HCT116 (cell line): ENCODE results near the gene RPL4. TPM values are rescaled to one million over a fixed set of nuclear protein-coding genes. Genes with fewer than 3 reads are reported as not detected.
A peak's percentile ranks its signal among the peaks of the same experiment; 100 is the strongest.

Experiments used
- ATAC-seq: fragments of 200-7000 bp; cut with Tn5 transposase; 2 replicates; pipeline ENCODE4 v1.9.1; 2020; ENCODE audit warnings: mild to moderate bottlenecking, moderate library complexity
- BruUV-seq: library from RNA; stranded (reverse); fragments of 400-500 nt; replicated peaks from 2 replicates; lab custom pipeline; 2021; lab: Mats Ljungman, UMichigan
- CTCF ChIA-PET: fragments of 300-600 bp; sonication (Branson Sonifier 250); formaldehyde crosslinking; loops from one replicate; lab custom pipeline; 2021; ENCODE audit warnings: antibody characterized with exemption; lab: Charles Lee
- POLR2A ChIA-PET: fragments of 300-600, 350-600 bp; sonication (Branson Sonifier 250); formaldehyde crosslinking; loops from one replicate; lab custom pipeline; 2021; ENCODE audit warnings: antibody characterized with exemption; lab: Charles Lee
- RAD21 ChIA-PET, 2 experiments: fragments of 300-600 bp; sonication (Branson Sonifier 250); formaldehyde crosslinking; loops; one replicate each; lab custom pipeline; 2023; ENCODE audit warnings: low total read pairs in 2 of 2; ENCODE audit not compliant: uncharacterized antibody in 2 of 2, unreplicated experiment in 2 of 2, low non-redundant PET in 1 of 2; lab: Charles Lee
- DNase-seq: peaks from one replicate; pipeline ENCODE4 v3.0.0-alpha.2; 2010; ENCODE audit warnings: low read depth, low spot score
- H2AFZ ChIP-seq: fragments of 200-600 bp; shearing (Covaris generic), sonication (generic); 2 replicates; pipeline ENCODE4 v1.6.1; 2017; ENCODE audit warnings: low read depth, mixed run types, mixed read lengths, antibody characterized with exemption, low read length; ENCODE audit not compliant: poor library complexity, severe bottlenecking
- H3K27ac ChIP-seq: 2 replicates; pipeline ENCODE4 v1.5.1; 2012; ENCODE audit warnings: low read depth, low read length
- H3K27me3 ChIP-seq: fragments of 200-600 bp; sonication (generic); 2 replicates; pipeline ENCODE4 v1.6.1; 2016; ENCODE audit warnings: mixed run types, low read length, mixed read lengths; ENCODE audit not compliant: insufficient read depth
- H3K36me3 ChIP-seq, 2 experiments: fragments of 200-500 bp in 1 of 2; fragments of 200-600 bp in 1 of 2; sonication (Bioruptor generic) in 1 of 2; sonication (generic) in 1 of 2; 2 replicates each; pipeline versions ENCODE4 v1.5.1 to v1.6.1; 2014 to 2016; ENCODE audit warnings: low read length in 2 of 2, inconsistent platforms in 1 of 2, mixed read lengths in 1 of 2, mixed run types in 1 of 2; ENCODE audit not compliant: insufficient read depth in 2 of 2, control insufficient read depth in 1 of 2
- H3K4me1 ChIP-seq, 2 experiments: fragments of 200-600 bp in 1 of 2; sonication (generic) in 1 of 2; 2 replicates each; pipeline versions ENCODE4 v1.5.1 to v1.6.1; 2012 to 2017; ENCODE audit warnings: low read length in 2 of 2, inconsistent platforms in 1 of 2, mild to moderate bottlenecking in 1 of 2, mixed read lengths in 1 of 2, mixed run types in 1 of 2, moderate library complexity in 1 of 2; ENCODE audit not compliant: insufficient read depth in 2 of 2, control insufficient read depth in 1 of 2
- H3K4me2 ChIP-seq: fragments of 200-600 bp; sonication (generic); 2 replicates; pipeline ENCODE4 v1.6.1; 2017; ENCODE audit warnings: mixed run types, low read length, mixed read lengths
- H3K4me3 ChIP-seq, 2 experiments: fragments of 200-600 bp in 1 of 2; sonication (generic) in 1 of 2; replicated peaks in 1 of 2; 2 replicates each; pipeline ENCODE4 v1.5.1; 2011 to 2016; ENCODE audit warnings: low read length in 2 of 2, control low read depth in 1 of 2, low read depth in 1 of 2, mild to moderate bottlenecking in 1 of 2, mixed read lengths in 1 of 2, mixed run types in 1 of 2
- H3K79me2 ChIP-seq: fragments of 200-600 bp; sonication (generic); 2 replicates; pipeline ENCODE4 v1.6.1; 2017; ENCODE audit warnings: mild to moderate bottlenecking, mixed run types, low read length, moderate library complexity, mixed read lengths; ENCODE audit not compliant: insufficient read depth
- H3K9ac ChIP-seq: fragments of 200-600 bp; sonication (generic); 2 replicates; pipeline ENCODE4 v1.6.1; 2016; ENCODE audit warnings: low read length, mixed read lengths
- H3K9me2 ChIP-seq: fragments of 200-600 bp; sonication (generic), shearing (Covaris generic); 2 replicates; pipeline ENCODE4 v1.6.1; 2017; ENCODE audit warnings: mixed run types, mild to moderate bottlenecking, moderate library complexity; ENCODE audit not compliant: insufficient read depth
- H3K9me3 ChIP-seq, 2 experiments: fragments of 200-500 bp in 1 of 2; fragments of 200-600 bp in 1 of 2; sonication (Bioruptor generic) in 1 of 2; sonication (generic) in 1 of 2; 2 replicates each; pipeline ENCODE4 v1.6.1; 2014 to 2017; ENCODE audit warnings: low read length in 2 of 2, mixed read lengths in 2 of 2, inconsistent platforms in 1 of 2, low read depth in 1 of 2, mild to moderate bottlenecking in 1 of 2, mixed run types in 1 of 2, moderate library complexity in 1 of 2; ENCODE audit not compliant: control insufficient read depth in 1 of 2, insufficient read depth in 1 of 2
- H4K20me1 ChIP-seq: fragments of 200-600 bp; sonication (generic), shearing (Covaris generic); 2 replicates; pipeline ENCODE4 v1.6.1; 2017; ENCODE audit warnings: mixed run types, mild to moderate bottlenecking, moderate library complexity; ENCODE audit not compliant: insufficient read depth
- CBX3 ChIP-seq: IDR thresholded peaks from 2 replicates; pipeline ENCODE4 v1.6.1; 2012; ENCODE audit warnings: low read depth
- CEBPB ChIP-seq: IDR thresholded peaks from 2 replicates; pipeline ENCODE4 v1.6.1; 2012; ENCODE audit warnings: low read depth
- EGR1 ChIP-seq: IDR thresholded peaks from 2 replicates; pipeline ENCODE4 v1.6.1; 2012; ENCODE audit warnings: low read depth
- FOSL1 ChIP-seq: IDR thresholded peaks from 2 replicates; pipeline ENCODE4 v1.6.1; 2012; ENCODE audit warnings: low read depth
- JUND ChIP-seq: IDR thresholded peaks from 2 replicates; pipeline ENCODE4 v1.6.1; 2012
- POLR2A ChIP-seq: IDR thresholded peaks from 2 replicates; pipeline ENCODE4 v1.7.0; 2011; ENCODE audit warnings: borderline replicate concordance; ENCODE audit not compliant: insufficient read depth, insufficient read length; ENCODE audit errors: extremely low read depth
- POLR2AphosphoS5 ChIP-seq: IDR thresholded peaks from 2 replicates; pipeline ENCODE4 v1.6.1; 2011; ENCODE audit warnings: mild to moderate bottlenecking, low read depth, low read length, moderate library complexity
- RAD21 ChIP-seq: IDR thresholded peaks from 2 replicates; pipeline ENCODE4 v1.6.1; 2012; ENCODE audit warnings: low read depth, mild to moderate bottlenecking
- SIN3A ChIP-seq: IDR thresholded peaks from 2 replicates; pipeline ENCODE4 v1.6.1; 2012; ENCODE audit warnings: low read depth
- SP1 ChIP-seq: IDR thresholded peaks from 2 replicates; pipeline ENCODE4 v1.6.1; 2012; ENCODE audit warnings: low read depth
- SRF ChIP-seq: IDR thresholded peaks from 2 replicates; pipeline ENCODE4 v1.6.1; 2012; ENCODE audit warnings: low read depth
- TCF7L2 ChIP-seq: IDR thresholded peaks from 2 replicates; pipeline ENCODE4 v1.7.0; 2011; ENCODE audit warnings: borderline replicate concordance, inconsistent platforms; ENCODE audit not compliant: insufficient read depth, insufficient read length; ENCODE audit errors: extremely low read depth
- YY1 ChIP-seq: IDR thresholded peaks from 2 replicates; pipeline ENCODE4 v1.6.1; 2011; ENCODE audit warnings: low read length, low read depth, moderate library complexity, mild to moderate bottlenecking; ENCODE audit not compliant: insufficient replicate concordance; ENCODE audit errors: extremely low read depth
- ZFX ChIP-seq: fragments of 450-650 bp; IDR thresholded peaks from 2 replicates; pipeline ENCODE4 v1.6.1; 2017
- ZNF274 ChIP-seq: fragments of 200-500 bp; sonication (Bioruptor generic); IDR thresholded peaks from 2 replicates; pipeline ENCODE4 v1.6.1; 2014; ENCODE audit warnings: mild to moderate bottlenecking, low read depth, low read length, inconsistent platforms
- intact Hi-C: fragments of 100-400 bp; cut with micrococcal nuclease; formaldehyde crosslinking; loops from 2 replicates; pipeline ENCODE4 v1.10.0; 2022
- total RNA-seq: library from RNA; stranded (reverse); gene quantifications from one replicate; pipeline ENCODE4 v1.2.1, GENCODE V29; 2021; ENCODE audit not compliant: unreplicated experiment
- TF ChIP-seq, protein P1 (sequence below), 3 experiments: fragments of 200-600 bp in 1 of 3; sonication (generic) in 1 of 3; IDR thresholded peaks in 2 of 3; conservative IDR thresholded peaks in 1 of 3; 2 replicates each; pipeline ENCODE4 v1.5.1; 2012 to 2017; ENCODE audit warnings: low read depth in 2 of 3, low read length in 2 of 3, antibody characterized with exemption in 1 of 3, borderline replicate concordance in 1 of 3, control low read depth in 1 of 3, mild to moderate bottlenecking in 1 of 3, mixed read lengths in 1 of 3, mixed run types in 1 of 3, moderate library complexity in 1 of 3; ENCODE audit not compliant: insufficient read depth in 1 of 3
- TF ChIP-seq, protein P2 (sequence below): IDR thresholded peaks from 2 replicates; pipeline ENCODE4 v1.6.1; 2012; ENCODE audit warnings: low read depth
- TF ChIP-seq, protein P3 (sequence below): IDR thresholded peaks from 2 replicates; pipeline ENCODE4 v1.6.1; 2011; ENCODE audit warnings: mild to moderate bottlenecking, low read length, moderate library complexity; ENCODE audit not compliant: insufficient replicate concordance; ENCODE audit errors: extremely low read depth

RPL4 gene
- total RNA-seq, 1 experiment from 2014 or later = 3,818 TPM

DNA sequence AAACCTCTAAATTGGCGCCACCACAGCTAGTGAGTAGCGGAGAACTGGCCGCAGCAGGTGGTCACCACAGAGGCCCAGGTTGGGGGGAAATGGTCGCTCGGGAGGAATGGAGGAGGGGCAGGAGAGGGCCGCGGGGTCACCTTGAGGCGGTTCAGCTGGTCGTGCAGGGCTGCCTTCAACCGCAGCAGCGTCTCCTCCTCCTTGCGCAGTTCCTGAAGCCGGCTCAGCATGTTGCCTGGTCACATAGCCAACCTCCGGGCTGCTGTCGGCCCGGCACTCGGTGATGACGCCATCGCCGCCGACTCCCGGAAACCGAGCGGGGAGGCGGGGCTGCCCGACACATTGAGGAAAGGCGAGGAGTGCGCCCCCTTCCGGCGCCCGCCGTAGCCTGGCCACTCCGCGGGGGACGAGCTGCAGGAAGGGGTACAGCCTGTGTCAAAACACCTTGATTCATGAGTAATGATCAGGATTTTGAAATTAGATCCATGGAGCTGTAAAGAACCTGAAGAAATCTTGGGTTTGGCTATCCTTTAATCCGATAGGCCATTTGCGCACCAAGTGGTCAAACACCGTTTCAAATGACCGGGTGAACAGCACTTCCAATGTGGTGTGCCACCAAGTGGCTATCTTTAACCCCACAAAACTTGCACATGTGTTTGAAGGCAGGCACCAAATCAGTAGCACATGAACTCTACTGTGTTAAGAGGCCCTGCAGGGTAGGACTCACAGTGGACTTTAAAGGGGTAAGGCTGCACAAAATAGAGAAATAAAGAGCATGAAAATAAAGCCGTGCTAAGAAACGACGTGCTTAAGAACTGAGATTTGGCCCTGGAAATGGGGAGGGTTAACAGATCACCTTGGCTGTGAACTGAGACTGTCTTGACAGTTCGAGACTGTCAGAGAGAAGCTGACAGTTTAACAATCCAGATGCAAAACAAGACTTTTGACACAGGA is 6.9 kb downstream of the RPL4 start, which contains the start of gene SNAPC5:
TSS of gene SNAPC5 (minus strand) at position 261 of the 954 bp plus-strand sequence. CDS start at position 230, 31 bp downstream.
- H3K9ac ChIP-seq = peak within 1 kb of the TSS; percentile 94
- H3K4me1 ChIP-seq = peaks cover 3 to 28% of the 10 kb centered on the region in 2 experiments; a peak in 3 of 4 replicates
- CTCF ChIA-PET = interaction anchor here (0.6 to 3.5 kb wide), 10 partner anchors 9 to 1026 kb away, joined by 3 to 27 read pairs (median 4); partner anchors contain the start of genes LCTL and MAP2K1
- peak; percentile 85 for DNase-seq
- RAD21 ChIA-PET = no interaction called here
- no peak within 1 kb of the TSS for H2AFZ ChIP-seq
- intact Hi-C loops = loop anchor here (1.0 to 5.0 kb wide), 3 partner anchors 111 to 245 kb away; partner anchors contain the start of genes MAP2K1, MEGF11 and TIPIN
- peak; percentile 86 for ATAC-seq
- no peaks in the 10 kb centered on the region for H3K27me3 ChIP-seq
- peak within 1 kb of the TSS; percentile 79 for H3K27ac ChIP-seq
- peaks cover 68% of the 10 kb centered on the region for H3K79me2 ChIP-seq
- peaks cover 54 to 66% of the 10 kb centered on the region in 2 experiments for H3K36me3 ChIP-seq
- BruUV-seq = no TSS peak
- peaks cover 38% of the 10 kb centered on the region; the same call in 1 of the 2 replicates for H4K20me1 ChIP-seq
- peak within 1 kb of the TSS; percentile 92 to 95 for H3K4me3 ChIP-seq
- H3K9me3 ChIP-seq = no peaks in the 10 kb centered on the region
- POLR2A ChIA-PET = interaction anchor here (2.9 kb wide), 1 partner anchor 111 kb away, joined by 12 read pairs; the partner anchor contains the start of gene MAP2K1
- H3K9me2 ChIP-seq = no peaks in the 10 kb centered on the region
- peak within 1 kb of the TSS; percentile 85 for H3K4me2 ChIP-seq
- peak; percentile 72 for TF ChIP-seq POLR2AphosphoS5
- TF ChIP-seq CEBPB = 0 out of 2 replicates have a peak, but pooled peaks have one; percentile 13
- TF ChIP-seq CBX3 = peak; percentile 59; the same call in 1 of the 2 replicates
- TF ChIP-seq SRF = peak; percentile 95
- TF ChIP-seq, protein P1, sequence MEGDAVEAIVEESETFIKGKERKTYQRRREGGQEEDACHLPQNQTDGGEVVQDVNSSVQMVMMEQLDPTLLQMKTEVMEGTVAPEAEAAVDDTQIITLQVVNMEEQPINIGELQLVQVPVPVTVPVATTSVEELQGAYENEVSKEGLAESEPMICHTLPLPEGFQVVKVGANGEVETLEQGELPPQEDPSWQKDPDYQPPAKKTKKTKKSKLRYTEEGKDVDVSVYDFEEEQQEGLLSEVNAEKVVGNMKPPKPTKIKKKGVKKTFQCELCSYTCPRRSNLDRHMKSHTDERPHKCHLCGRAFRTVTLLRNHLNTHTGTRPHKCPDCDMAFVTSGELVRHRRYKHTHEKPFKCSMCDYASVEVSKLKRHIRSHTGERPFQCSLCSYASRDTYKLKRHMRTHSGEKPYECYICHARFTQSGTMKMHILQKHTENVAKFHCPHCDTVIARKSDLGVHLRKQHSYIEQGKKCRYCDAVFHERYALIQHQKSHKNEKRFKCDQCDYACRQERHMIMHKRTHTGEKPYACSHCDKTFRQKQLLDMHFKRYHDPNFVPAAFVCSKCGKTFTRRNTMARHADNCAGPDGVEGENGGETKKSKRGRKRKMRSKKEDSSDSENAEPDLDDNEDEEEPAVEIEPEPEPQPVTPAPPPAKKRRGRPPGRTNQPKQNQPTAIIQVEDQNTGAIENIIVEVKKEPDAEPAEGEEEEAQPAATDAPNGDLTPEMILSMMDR (IDR thresholded peaks at IDR 0.05 in 2 of 3, conservative IDR thresholded peaks at IDR 0.05 in 1 of 3; ENCODE audit: borderline replicate concordance in 1 of 3, insufficient read depth in 1 of 3, low read depth in 2 of 3, low read length in 2 of 3) = peak; percentile 92 to 98 (median 98)
- TF ChIP-seq, protein P2, sequence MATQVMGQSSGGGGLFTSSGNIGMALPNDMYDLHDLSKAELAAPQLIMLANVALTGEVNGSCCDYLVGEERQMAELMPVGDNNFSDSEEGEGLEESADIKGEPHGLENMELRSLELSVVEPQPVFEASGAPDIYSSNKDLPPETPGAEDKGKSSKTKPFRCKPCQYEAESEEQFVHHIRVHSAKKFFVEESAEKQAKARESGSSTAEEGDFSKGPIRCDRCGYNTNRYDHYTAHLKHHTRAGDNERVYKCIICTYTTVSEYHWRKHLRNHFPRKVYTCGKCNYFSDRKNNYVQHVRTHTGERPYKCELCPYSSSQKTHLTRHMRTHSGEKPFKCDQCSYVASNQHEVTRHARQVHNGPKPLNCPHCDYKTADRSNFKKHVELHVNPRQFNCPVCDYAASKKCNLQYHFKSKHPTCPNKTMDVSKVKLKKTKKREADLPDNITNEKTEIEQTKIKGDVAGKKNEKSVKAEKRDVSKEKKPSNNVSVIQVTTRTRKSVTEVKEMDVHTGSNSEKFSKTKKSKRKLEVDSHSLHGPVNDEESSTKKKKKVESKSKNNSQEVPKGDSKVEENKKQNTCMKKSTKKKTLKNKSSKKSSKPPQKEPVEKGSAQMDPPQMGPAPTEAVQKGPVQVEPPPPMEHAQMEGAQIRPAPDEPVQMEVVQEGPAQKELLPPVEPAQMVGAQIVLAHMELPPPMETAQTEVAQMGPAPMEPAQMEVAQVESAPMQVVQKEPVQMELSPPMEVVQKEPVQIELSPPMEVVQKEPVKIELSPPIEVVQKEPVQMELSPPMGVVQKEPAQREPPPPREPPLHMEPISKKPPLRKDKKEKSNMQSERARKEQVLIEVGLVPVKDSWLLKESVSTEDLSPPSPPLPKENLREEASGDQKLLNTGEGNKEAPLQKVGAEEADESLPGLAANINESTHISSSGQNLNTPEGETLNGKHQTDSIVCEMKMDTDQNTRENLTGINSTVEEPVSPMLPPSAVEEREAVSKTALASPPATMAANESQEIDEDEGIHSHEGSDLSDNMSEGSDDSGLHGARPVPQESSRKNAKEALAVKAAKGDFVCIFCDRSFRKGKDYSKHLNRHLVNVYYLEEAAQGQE = no peak
- TF ChIP-seq, protein P3, sequence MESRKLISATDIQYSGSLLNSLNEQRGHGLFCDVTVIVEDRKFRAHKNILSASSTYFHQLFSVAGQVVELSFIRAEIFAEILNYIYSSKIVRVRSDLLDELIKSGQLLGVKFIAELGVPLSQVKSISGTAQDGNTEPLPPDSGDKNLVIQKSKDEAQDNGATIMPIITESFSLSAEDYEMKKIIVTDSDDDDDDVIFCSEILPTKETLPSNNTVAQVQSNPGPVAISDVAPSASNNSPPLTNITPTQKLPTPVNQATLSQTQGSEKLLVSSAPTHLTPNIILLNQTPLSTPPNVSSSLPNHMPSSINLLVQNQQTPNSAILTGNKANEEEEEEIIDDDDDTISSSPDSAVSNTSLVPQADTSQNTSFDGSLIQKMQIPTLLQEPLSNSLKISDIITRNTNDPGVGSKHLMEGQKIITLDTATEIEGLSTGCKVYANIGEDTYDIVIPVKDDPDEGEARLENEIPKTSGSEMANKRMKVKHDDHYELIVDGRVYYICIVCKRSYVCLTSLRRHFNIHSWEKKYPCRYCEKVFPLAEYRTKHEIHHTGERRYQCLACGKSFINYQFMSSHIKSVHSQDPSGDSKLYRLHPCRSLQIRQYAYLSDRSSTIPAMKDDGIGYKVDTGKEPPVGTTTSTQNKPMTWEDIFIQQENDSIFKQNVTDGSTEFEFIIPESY = peak; percentile 41
- peak; percentile 50 for TF ChIP-seq ZFX
- TF ChIP-seq TCF7L2 = no peak
- 0 out of 2 replicates have a peak, but pooled peaks have one; percentile 21 for TF ChIP-seq EGR1
- TF ChIP-seq JUND = peak; percentile 60
- peak; percentile 32 for TF ChIP-seq POLR2A
- peak; percentile 91 for TF ChIP-seq SIN3A
- peak; percentile 68 for TF ChIP-seq RAD21
- no peak for TF ChIP-seq FOSL1
- TF ChIP-seq SP1 = peak; percentile 73
- peak; percentile 71 for TF ChIP-seq YY1
- TF ChIP-seq ZNF274 = no peak
